NCI-H1694 (cell line): ENCODE data around the gene ROR2.
"Not testable (repeated sequence)": the region's sequence is repeated elsewhere in the genome, so short reads cannot be mapped to it uniquely, and the experiment has no call there.

Experiments
- DNase-seq: peaks from one replicate; lab custom pipeline; 2025; lab: John Stamatoyannopoulos, UW

The ROR2 gene

GRCh38 chr9:91677822-91678436, 272.1 kb downstream of the ROR2 start:
- no peak for DNase-seq

GRCh38 chr9:91677331-91677730, 272.7 kb downstream of the ROR2 start:
- no peak for DNase-seq

- no peak for DNase-seq
Measured at GRCh38 chr9:91676046-91676445, 274.0 kb downstream of the ROR2 start.

GRCh38 chr9:91664663-91665062, 285.4 kb downstream of the ROR2 start:
- DNase-seq: peak; percentile 38

- no peak for DNase-seq
Measured at GRCh38 chr9:91663858-91664257, 286.2 kb downstream of the ROR2 start.

- DNase-seq: no peak
Measured at GRCh38 chr9:91661451-91661850, 288.6 kb downstream of the ROR2 start.

GRCh38 chr9:91660521-91660920, 289.5 kb downstream of the ROR2 start:
- no peak for DNase-seq

GRCh38 chr9:91659529-91660495, 290.2 kb downstream of the ROR2 start:
- no peak for DNase-seq

- no peak for DNase-seq
Measured at GRCh38 chr9:91658513-91659105, 291.4 kb downstream of the ROR2 start.

- DNase-seq: no peak
Measured at GRCh38 chr9:91657501-91657900, 292.5 kb downstream of the ROR2 start.

GRCh38 chr9:91655658-91656057, 294.4 kb downstream of the ROR2 start:
- no peak for DNase-seq

- DNase-seq: no peak
Measured at GRCh38 chr9:91655215-91655614, 294.8 kb downstream of the ROR2 start.

GRCh38 chr9:91654527-91654926, 295.5 kb downstream of the ROR2 start:
- DNase-seq: no peak

- no peak for DNase-seq
Measured at GRCh38 chr9:91647371-91647770, 302.7 kb downstream of the ROR2 start.

GRCh38 chr9:91646702-91647101, 303.3 kb downstream of the ROR2 start:
- DNase-seq: no peak

GRCh38 chr9:91644433-91644832, 305.6 kb downstream of the ROR2 start:
- no peak for DNase-seq

GRCh38 chr9:91643481-91644077, 306.4 kb downstream of the ROR2 start:
- no peak for DNase-seq

- DNase-seq: no peak
Measured at GRCh38 chr9:91642771-91643170, 307.3 kb downstream of the ROR2 start.

GRCh38 chr9:91640428-91640827, 309.6 kb downstream of the ROR2 start:
- DNase-seq: no peak

GRCh38 chr9:91639054-91639453, 311.0 kb downstream of the ROR2 start:
- DNase-seq: no peak

- DNase-seq: not testable (repeated sequence)
Measured at GRCh38 chr9:91634832-91635231, 315.2 kb downstream of the ROR2 start.

GRCh38 chr9:91629718-91630117, 320.3 kb downstream of the ROR2 start:
- DNase-seq: no peak

GRCh38 chr9:91628892-91629291, 321.1 kb downstream of the ROR2 start:
- DNase-seq: no peak
